Stimulated activated naive CD8-positive, alpha-beta T cell treated with anti-CD3 and anti-CD28 coated beads, Interleukin-15, Interleukin-2, amounts not matched to agents 100 U/mL and 50 U/mL, for 24 hours (primary cell): ENCODE results near the gene CLDN6.
"Not testable (repeated sequence)": the region's sequence is repeated elsewhere in the genome, so short reads cannot be mapped to it uniquely, and the experiment has no call there.

Experiments
- ATAC-seq: fragments of 150-1000 bp; cut with Tn5 transposase; one replicate; pipeline ENCODE4 v1.10.0; 2021
- DNase-seq: peaks from one replicate; pipeline ENCODE4 v3.0.0; 2021

CLDN6 gene, protein sequence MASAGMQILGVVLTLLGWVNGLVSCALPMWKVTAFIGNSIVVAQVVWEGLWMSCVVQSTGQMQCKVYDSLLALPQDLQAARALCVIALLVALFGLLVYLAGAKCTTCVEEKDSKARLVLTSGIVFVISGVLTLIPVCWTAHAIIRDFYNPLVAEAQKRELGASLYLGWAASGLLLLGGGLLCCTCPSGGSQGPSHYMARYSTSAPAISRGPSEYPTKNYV

DNA sequence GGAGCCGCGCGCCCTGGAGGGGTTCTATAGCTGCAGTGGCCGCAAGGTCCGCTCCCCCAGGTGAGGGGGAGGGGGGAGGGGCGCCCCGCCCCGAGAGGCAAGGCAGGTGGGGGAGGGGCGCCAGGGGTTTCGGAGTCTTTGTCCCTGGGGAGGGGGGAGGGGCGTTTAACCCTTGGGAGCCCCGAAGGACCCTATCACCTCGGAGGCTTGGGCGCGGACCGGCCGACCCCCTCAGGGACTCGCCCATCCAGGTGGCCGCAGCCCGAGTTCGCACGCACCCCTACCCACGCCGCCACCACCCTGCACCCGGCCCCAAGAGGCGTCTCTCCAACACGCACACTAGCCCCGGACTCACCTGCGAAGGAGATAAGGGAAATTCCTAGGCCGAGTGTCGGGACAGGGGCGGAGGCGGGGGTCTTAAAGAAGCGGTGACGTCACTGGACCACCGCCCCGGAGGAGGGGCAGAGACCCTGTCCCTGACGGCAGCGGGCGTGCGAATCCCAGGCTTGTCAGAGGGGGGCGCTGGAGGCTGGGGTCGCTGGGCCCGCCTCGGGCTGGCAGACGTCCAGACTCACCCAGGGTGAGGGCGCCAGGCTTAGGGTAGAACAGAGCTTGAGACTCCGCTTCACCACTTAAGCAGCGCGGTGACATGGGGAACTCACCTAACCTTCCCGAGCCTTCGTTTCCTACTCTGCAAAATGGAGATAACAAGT is at the start of gene CLDN6:
TSS of gene CLDN6 (minus strand) at position 390 of the 713 bp plus-strand sequence. CDS start 2,162 bp downstream, outside the sequence.
- DNase-seq (peak; percentile 68), ATAC-seq (no peak)

DNA sequence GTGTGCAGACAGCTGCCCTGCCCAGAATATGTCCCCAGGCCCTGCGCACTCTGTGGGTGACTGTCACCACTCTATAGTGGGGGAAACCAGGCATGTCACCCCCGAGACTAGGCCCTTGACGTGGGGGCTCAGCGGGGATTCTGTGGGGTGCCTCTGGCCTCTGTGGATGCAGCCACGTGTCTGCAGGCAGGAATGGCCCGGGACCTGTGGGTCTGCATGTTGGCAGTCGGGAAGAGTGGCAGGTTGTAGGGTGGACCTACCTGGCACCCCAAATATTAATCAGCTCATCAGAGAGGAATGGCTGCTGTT is 48.4 kb upstream of the CLDN6 start:
- DNase-seq (no peak), ATAC-seq (no peak)

DNA sequence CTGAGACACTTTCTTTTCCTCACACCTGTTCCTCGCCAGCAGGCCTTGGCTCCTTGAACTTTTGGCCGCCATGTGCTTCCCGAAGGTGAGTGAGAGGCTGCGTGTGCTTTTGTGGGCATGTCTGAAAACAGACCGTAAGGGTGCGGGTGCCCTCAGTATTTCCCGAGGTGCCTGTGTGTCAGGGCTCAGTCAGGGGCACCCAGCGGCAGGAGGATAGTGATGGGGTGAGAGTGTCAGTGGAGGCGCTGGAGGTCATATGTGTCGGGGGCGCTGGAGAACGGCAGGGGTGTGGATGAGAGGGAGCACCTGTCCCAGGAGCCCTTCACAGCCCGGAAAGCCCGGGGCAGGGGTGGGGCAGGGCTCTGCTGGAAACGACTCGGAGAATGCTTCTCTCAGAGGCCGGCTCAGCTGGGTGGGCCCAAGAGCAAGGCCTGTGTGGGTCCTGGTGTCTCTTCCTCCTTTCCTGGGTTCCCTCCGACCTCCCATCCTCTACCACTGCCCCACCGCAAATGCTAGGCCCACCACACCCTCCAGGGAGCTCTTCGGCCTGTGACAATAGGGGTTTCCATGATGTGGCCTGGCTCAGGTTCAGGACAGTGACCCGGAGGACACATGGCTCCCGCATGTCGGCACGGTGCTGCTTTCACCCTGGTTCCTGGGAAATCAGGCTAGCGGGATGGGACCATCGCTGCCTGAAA is 47.9 kb upstream of the CLDN6 start:
- DNase-seq (peak; percentile 49), ATAC-seq (peak; percentile 26)

DNA sequence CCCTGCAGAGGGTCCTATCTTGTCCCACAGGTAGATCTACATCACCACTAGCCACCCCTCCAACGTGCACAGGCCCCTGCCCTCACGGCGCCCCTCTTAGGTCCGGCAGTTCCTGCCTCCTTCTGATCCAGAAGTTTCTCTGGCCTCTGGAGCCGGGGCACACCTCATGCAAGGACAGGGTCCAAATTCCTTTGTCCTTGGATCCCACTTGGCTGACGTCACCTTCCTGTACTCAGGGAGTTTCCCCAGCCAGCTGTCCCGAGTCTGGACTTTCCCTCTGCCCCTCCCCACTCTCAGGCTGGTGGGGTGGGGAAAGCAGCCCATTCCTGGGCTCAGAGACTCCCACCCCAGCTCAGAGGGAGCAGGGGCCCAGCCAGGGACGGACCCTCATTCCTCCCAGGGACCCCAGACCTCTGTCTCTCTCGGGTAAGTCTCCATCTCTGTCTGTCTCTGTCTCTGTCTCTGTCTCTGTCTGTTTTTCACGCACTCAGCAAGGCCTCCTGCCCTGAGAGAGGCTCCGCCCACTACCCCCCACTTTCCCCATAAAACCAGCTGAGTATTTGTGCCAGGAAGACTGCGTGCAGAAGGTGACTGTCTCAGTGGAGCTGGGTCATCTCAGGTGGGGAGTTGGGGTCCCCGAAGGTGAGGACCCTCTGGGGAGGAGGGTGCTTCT is 47.2 kb upstream of the CLDN6 start, which contains the start of gene IL32:
TSS of gene IL32 (plus strand) at position 572 of the 673 bp plus-strand sequence. CDS start 172 bp downstream, outside the sequence.
- ATAC-seq: peak; percentile 60
- DNase-seq: peak; percentile 79

DNA sequence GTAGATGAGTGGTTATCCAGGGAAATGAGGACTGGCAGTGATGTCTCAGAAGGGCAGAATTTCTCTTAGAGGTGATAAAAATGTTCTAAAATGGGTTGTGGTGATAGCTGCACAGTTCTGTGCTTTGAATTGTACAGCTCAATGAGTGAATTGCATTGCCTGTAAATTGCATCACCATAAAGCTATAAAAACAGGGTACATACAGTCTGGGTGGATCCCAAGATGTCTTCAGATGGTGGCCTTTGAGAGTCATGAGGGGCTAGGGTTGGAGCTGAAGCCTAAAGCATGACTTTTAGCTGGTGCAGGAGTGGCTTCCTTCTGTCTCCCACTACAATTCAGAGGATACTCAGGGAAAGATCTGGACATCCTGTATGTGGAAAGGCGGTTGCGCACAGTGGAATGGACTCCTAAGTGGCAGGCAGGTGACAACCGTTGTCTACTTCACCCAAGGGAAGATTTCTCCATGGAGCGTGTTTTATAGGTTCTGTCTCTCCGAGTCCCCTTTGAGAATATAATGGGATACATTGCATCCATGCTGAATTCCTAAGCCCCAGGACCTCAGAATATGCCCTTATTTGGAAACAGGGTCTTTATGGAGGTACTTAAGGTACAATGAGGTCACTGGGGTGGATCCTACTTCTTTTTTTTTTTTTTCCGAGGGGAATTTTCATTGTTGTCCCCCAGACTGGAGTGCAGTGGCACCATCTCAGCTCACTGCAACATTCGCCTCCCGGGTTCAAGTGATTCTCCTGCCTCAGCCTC is 45.8 kb upstream of the CLDN6 start:
- DNase-seq: no peak
- ATAC-seq: no peak

DNA sequence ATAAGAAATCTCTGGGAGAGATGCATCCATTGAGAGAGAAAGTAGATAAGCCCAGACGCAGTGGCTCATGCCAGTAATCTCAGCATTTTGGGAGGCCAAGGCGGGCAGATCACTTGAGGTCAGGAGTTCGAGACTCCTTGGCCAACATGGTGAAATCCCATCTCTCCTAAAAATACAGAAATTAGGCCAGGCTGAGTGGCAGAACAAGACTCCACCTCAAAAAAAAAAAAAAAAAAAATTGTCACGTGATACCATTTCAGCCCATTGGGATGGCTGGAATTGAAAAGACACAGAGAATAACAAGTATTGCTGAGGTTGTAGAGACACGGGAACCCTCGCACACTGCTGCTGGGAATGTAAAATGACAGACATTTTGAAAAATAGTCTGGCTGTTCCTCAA is 44.6 kb upstream of the CLDN6 start:
- ATAC-seq (no peak), DNase-seq (no peak)

DNA sequence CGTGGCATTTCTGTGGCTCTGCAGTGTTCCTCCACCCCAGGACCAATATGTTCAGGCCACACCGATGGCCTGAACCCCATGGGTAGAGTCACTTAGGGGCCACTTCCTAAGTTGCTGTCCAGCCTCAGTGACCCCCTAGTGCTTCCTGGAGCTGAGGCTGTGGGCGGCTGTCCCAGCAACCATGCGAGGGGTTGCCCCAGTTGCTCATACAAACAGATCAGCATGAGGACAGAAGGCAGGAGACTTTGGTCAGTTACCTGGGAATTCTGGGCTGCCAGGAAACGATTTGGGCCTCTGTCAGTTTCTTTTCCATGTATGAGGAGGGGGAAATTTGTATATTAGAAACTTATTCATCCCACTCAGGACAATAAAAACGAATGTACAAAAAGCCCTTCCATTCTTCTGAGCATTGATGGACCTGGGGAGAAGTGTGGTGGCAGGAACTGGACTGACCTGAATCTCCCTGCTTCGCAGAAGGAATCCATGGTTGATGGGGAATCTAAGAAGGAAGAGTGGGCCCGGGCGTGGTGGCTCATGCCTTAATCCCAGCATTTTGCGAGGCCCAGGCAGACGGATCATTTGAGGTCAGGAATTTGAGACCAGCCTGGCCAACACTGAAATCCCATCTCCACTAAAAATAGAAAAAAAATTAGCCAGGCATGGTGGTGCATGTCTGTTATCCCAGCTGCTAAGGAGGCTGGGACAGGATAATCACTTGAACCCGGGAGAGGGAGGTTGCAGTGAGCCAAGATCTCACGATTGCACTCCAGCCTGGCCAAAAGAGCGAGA is 42.5 kb upstream of the CLDN6 start:
- DNase-seq: no peak
- ATAC-seq: no peak

DNA sequence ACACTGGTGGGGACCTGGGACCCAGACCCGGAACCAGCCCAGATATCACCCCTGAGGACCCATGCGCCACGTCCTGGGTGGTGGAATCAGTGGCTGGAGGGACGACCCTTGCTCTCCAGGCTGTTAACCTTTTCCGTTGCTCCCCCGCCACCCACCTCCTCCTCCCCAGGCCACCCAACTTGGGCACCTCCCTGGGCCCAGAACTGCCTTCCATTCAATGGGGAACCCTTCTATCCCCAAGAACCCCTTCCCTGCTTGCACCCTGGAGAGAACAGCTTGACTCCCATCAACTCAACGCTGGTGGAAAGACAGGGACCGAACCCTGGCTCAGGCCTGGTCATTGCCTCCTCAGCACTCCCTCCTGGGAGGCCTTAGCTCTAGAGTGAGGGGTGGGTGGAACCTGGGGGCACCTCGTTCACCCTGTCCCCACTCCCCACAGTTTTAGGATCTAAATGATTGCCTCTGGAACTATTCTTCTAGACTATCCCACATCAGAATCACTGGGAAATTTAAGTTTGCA is 41.8 kb upstream of the CLDN6 start:
- no peak for ATAC-seq
- DNase-seq: no peak

DNA sequence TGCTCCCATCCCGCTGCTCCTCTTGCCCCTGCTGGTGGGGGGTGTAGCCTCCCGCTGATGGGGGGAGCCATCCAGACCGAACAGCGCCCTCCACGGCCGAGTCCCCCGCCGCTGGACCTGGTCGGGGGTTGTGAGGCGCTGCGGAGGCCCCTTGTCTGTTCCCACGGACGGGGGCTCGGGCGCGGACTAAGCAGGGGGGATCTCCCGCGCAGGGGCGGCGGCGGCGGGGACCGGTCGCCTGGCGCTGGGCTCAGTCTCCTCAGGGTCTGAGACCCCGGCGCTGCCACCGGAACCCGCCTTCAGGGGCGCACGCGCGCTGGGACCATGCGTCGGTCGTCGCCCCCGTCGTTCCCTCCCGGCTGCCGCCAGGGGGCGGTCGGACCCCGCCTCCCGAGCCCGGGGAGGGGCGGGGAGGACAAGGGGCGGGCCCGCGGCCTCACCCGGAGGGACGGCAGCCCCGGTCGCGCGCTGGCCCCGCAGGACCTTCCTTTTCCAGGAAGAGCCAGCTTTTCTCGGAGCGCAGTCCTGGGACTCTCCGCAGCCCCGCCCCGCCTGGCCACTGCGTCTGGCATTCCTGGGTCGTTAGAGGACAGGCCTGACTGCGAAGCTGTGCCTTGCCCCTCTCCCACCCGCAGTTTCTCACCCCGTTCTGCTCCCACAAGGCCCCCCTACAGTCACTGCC is 41.2 kb upstream of the CLDN6 start:
- DNase-seq (peak; percentile 93), ATAC-seq (peak; percentile 92)

DNA sequence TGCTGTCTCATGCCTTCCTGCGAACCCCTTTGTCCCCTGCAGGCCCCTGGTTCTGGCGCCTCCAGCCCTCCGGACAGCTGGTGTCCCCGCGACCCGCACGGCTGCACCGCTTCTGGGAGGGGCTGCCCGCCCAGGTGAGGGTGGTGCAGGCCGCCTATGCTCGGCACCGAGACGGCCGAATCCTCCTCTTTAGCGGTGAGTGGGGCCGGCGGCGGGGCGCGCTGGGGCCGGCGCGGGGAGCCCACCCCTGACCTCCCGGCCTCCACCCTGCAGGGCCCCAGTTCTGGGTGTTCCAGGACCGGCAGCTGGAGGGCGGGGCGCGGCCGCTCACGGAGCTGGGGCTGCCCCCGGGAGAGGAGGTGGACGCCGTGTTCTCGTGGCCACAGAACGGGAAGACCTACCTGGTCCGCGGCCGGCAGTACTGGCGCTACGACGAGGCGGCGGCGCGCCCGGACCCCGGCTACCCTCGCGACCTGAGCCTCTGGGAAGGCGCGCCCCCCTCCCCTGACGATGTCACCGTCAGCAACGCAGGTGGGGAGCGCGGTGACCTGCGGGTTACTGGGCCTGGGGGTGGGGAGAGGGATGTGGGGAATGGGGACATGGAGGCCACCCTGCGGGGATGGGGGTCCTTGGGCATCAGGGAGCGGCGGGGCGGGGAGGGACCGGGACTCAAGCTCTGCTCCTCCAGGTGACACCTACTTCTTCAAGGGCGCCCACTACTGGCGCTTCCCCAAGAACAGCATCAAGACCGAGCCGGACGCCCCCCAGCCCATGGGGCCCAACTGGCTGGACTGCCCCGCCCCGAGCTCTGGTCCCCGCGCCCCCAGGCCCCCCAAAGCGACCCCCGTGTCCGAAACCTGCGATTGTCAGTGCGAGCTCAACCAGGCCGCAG is 40.4 kb upstream of the CLDN6 start:
- DNase-seq: peak; percentile 64
- ATAC-seq: peak; percentile 44

DNA sequence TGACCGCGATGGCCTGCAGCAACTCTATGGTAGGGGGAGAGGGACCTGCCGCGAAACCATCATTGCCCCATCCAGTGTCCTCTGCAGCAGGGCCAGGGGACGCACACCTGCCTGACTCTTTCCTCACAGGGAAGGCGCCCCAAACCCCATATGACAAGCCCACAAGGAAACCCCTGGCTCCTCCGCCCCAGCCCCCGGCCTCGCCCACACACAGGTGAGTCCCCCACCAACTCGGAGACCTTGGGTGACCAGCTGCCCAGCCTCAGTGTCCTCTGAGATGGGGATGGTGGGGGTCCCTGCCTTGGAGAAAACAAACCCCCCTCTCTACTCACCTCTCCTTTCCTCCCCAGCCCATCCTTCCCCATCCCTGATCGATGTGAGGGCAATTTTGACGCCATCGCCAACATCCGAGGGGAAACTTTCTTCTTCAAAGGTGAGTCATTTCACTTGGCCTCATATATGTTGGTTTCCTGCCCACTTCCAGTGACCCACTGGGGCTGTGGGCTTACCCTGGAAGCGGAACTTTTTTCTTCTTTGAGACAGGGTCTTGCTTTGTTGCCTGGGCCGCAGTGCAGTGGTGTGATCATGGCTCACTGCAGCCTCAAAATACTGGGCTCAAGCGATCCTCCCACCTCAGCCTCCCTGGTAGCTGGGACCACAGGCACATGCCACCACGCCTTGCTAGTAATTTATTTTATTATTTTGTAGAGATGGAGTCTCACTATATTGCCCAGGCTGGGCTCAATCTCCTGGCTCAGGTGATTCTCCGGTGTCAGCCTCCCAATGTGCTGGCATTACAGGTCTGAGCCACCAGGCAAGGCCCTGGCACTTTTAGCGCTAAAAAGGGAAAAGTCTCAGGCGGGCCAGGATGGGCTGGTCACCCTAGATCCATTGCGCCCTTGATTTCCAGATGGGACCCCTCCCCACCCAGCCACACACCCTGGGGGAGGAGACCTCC is 39.5 kb upstream of the CLDN6 start:
- ATAC-seq: no peak
- DNase-seq: no peak

DNA sequence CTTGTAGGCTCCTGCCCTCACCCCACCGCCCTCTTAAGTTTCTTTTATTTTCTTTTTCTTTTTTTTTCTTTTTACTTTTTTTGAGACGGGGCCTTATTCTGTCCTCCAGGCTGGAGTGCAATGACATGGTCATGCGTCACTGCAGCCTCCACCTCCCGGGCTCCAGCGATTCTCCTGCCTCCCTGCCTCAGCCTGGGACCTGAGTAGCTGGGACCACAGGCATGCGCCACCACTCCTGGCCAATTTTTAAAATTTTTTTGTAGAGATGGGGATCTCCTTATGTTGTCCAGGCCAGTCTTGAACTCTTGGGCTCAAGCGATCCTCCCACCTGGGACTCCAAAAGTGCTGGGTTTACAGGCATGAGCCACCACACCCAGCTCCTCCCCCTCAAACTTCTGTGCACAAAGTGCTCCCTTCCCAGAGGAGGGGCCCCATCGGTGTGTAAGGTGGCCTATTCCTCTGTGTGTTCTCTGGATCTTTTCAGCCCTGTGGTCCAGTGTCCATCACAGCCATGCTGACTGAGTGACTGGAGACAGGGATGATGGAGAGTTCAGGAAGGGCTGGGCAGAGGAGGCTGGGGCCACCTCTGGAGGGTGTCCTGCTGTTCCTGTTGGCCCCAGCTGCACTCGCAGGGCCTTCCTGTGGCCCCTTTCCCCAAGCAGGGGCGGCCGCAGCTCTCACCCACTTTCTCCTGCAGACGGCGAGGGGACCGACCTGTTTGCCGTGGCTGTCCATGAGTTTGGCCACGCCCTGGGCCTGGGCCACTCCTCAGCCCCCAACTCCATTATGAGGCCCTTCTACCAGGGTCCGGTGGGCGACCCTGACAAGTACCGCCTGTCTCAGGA is 38.6 kb upstream of the CLDN6 start:
- DNase-seq (no peak), ATAC-seq (no peak)

DNA sequence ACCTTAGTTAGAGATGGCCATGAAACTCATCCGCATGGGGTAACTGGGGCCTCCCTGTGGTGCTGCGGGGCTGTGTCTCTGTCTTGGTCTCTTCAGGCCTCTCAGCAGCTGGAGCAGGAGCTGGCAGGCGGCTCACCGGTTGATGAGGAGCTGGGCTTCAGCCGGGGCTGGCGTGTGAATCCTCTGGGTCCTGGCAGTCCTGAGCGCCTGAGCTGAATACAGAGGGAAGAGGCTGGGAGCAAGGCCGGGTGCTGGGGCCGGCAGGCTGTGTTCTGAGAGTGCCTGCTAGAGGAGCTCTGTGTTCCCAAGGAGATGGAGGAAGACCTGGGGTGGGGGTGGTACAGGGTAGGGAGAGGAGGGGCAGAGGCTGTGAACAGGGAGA is 37.7 kb upstream of the CLDN6 start:
- not testable (repeated sequence) for DNase-seq, ATAC-seq

DNA sequence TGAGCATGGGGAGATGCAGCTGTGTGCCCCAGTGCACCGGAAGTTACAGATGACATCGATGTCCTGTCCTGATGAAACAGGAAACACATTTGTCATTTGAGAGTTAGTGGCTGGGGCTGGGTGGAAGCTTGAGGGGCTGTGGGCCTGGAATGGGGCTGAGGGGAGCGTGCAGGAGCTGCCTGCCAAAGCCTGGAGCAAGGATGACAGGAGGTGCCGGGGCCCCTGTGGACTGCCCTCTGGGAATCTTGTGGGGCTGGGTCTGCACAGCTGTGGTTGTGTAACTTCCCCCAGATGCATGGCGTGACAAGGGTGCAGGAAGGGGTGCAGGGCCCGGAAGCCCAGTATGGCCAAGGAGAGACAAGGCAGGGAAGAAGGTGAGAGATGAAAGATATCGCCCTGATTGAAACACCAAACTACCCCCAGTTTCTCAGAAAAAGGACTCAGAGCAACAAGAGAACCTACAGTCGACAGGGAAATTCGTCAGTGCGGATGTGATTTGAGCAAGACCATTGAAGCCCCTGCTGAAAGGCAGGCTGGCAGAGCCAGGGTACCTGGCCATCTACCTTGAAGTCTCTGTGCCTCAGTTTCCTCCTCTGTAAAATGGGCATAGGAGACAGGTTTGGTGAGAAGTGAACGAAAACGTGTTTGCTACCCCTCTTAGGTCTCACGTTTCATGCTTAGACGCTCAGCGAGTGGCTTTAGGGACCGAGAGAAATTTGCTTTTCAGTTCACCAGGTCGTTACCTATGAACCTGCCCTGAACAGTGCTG is 37.2 kb upstream of the CLDN6 start:
- ATAC-seq: no peak
- no peak for DNase-seq

DNA sequence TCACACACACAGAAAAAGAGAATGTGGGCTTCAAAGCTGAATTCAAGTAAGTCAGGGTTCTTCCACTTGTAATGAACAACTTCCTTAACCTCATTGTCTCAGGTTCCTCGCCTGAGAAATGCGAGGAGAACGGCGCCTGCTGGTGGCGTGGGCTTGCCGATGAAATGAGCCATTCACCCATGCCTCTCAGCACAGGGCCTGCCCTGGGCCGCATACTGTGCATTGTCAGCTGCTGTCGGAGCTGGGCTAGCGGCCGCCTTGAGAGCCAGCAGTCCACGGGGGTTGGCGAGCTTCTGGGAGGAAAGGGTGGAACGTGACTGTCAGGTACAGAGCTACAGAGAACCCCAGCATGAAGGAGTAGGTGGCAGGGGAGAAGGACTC is 35.3 kb upstream of the CLDN6 start:
- ATAC-seq: peak; percentile 42

DNA sequence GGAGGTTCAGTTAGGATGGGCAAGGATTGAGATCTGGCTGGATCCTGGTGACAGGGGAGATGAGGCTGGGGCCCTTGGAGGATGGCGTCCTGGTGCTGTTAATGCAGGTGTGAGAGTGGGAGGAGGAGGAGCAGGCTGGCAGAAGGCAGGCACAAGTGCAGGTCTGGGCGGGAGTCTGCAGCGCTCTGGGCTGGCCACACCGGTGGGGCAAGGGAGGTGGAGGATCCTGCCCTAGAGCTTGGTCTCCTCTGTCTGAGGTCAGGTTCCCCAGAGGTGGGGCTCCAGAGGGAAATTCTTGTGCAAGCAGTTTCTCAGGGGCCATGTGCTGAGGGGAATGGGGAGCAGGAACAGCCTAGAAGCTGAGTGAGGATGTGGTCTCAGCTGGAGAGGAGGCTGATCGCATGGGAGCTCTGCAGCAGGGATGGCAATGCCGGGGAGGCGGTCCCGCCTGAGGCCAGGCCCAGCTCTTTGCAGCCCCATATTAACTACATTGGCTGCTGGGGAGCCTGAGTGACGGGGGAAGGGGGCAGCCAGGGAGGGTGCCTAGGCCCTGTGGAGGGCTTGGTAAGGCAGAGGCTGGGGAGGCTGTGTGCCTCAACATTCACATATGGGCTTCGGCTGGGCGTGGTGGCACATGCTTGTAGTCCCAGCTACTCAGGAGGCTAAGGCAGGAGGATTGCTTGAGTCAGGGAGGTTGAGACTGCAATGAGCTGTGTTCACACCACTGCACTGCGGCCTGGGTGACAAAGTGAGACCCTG is 34.8 kb upstream of the CLDN6 start:
- not testable (repeated sequence) for DNase-seq
- peak; percentile 59 for ATAC-seq

More for the DNA sequence above, 35.3 kb upstream of the CLDN6 start:
- DNase-seq: not testable (repeated sequence)
